HG03432 (cell line): ENCODE data around the gene KCNC3.

Experiments used
- ATAC-seq: cut with Tn5 transposase; IDR thresholded peaks from one replicate; pipeline ENCODE4 v1.9.1; 2021; ENCODE audit warnings: mild to moderate bottlenecking, moderate library complexity; ENCODE audit not compliant: unreplicated experiment

Gene KCNC3

DNA sequence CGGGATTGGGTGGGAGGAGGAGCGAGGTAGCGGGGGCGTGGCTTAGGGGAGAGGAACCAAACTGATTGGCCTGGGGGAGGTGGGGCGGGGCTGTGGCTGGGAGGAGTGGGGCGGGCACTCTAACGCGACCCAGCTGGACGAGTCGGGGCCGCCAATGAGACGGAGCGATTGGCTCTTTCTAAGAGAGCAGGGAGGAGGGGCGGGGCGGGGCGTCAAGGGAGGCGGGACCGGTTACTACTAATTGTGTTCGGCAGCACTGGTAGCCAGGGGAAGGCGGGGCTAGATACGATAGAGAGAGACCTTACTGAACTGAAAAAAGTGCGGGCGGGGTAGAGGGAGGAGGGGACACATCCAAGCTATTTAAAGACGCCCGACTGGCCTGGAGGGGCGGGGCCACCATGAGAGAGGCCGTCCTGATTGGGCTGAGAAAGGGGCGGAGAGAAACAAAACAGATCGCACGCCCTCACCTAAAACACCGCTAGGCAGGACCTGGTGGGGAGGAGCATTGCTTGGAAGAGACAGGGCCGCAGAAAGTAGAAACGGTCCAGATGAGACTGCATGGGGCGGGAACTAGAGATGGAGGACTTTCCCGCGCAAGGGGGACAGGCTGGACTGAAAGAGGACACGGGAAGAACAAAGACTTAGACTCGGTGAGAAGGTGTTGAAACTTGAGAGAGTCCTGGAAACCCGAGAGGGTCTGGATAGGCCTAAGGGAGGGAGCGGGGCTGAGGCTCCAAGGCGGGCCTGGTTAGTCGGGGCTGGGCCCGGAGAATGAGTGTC lies at the start of gene KCNC3:
KCNC3 (minus strand) TSS at position 232 of the 780 bp plus-strand sequence. CDS start 295 bp downstream, outside the sequence.
- ATAC-seq: peak; percentile 50

DNA sequence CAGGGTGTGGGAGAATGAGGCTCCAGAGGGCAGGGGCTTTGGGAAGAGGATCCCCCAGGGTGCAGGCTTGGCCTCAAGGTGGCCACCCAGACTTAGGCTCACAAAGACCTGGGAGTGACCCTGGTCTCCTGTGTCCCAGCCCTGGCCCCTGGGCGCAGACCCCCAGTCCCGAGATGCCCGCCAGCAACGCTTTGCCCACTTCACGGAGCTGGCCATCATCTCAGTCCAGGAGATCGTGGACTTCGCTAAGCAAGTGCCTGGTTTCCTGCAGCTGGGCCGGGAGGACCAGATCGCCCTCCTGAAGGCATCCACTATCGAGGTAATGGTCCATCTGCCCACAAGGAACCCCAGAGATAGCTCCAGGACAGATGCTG lies 49.7 kb upstream of the KCNC3 start:
- no peak for ATAC-seq

DNA sequence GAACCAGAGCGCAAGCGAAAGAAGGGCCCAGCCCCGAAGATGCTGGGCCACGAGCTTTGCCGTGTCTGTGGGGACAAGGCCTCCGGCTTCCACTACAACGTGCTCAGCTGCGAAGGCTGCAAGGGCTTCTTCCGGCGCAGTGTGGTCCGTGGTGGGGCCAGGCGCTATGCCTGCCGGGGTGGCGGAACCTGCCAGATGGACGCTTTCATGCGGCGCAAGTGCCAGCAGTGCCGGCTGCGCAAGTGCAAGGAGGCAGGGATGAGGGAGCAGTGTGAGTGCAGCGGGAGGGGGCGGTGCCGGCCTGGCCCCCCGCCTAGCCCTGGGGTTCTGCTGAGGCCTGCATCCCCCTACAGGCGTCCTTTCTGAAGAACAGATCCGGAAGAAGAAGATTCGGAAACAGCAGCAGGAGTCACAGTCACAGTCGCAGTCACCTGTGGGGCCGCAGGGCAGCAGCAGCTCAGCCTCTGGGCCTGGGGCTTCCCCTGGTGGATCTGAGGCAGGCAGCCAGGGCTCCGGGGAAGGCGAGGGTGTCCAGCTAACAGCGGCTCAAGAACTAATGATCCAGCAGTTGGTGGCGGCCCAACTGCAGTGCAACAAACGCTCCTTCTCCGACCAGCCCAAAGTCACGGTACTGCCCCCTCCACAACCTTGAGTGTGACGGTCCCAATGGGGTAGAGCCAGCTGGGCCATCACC lies 49.1 kb upstream of the KCNC3 start:
- no peak for ATAC-seq

DNA sequence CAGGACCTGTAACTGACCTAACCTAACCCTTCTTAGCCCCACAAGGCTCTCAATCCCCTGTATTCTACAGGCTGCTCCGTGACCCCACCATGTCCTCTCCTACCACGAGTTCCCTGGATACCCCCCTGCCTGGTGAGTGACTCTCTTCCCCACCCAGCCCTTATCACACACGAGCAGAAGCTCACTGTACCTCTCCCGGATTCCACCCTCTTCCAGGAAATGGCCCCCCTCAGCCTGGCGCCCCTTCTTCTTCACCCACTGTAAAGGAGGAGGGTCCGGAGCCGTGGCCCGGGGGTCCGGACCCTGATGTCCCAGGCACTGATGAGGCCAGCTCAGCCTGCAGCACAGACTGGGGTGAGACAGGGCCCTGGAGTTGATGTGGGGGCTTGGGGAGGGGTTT lies 48.3 kb upstream of the KCNC3 start:
- no peak for ATAC-seq

DNA sequence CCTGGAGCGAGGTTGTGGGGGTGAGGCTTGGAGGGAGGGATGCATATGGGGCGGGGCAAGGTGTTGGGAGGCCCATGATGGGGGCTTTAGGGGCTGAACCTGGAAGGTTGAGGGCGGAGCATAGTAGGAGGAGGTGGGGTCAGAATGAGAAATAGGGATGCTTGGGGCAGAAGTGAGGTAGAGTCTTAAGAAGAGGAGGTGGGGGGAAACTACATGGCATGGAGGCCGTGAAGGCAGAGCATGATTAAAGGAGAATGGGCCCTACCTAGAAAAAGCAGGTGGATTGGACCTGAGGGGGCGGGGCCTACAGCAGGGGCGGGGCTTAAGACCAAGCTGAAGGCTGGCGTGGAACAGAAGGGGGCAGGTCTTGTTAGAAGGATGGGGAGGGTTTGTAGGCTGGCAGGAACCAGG lies 47.9 kb upstream of the KCNC3 start:
- peak; percentile 11 for ATAC-seq

DNA sequence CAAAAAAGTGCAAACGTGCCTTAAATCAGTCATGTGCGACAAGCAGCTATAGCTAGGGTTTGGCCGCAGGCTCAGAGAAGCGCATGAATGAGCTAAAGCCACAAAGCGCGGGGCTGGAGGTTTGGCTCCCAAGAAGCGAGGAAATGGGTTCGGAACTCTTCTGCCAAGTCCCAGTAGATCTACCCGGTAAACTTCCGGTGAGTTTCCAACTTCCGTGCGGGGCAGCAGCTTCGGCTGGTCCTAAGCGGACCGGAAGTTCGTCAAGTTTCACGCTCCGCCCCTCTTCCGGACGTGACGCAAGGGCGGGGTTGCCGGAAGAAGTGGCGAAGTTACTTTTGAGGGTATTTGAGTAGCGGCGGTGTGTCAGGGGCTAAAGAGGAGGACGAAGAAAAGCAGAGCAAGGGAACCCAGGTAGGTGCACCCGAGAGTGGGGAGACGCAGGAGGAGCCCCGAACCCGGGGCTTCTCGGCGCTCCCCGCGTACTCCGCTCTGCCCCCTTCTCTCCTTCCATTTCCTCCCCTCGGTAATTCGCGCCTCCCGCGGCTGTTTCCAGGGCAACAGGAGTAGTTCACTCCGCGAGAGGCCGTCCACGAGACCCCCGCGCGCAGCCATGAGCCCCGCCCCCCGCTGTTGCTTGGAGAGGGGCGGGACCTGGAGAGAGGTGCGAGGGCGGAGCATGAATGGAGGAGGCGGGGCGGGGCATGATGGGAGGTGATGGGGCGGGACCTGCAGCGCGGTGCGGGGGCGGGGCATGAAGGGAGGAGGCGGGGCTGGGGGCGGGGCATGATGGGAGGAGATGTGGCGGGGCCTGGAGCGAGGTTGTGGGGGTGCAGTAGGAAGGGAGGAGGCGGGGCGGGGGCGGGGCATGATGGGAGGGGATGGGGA lies 47.2 kb upstream of the KCNC3 start, which contains the start of gene NR1H2:
NR1H2 (plus strand) TSS at position 292 of the 885 bp plus-strand sequence. CDS start 1,149 bp downstream, outside the sequence.
- peak; percentile 83 for ATAC-seq

DNA sequence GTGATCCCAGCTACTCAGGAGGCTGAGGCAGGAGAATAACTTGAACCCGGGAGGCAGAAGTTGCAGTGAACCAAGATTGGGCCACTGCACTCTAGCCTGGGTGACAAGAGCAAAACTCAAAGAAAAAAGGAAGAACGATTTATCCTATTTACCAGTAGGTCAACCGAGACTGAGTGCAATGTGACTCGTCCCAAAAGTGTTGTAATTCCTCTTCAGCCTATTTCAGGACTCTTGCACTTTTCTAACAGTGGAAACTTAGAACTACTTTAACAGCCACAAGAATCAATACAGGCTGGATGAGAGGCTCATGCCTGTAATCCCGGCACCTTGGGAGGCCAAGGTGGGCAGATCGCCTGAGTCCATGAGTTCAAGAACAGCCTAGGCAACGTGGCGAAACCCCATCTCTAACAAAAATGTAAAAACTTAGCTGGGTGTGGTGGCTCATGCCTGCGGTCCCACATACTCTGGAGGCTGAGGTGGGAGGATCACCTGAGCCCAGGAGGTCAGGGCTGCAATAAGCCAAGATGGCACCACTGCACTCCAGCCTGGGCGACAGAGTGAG lies 42.8 kb upstream of the KCNC3 start:
- ATAC-seq: no peak

DNA sequence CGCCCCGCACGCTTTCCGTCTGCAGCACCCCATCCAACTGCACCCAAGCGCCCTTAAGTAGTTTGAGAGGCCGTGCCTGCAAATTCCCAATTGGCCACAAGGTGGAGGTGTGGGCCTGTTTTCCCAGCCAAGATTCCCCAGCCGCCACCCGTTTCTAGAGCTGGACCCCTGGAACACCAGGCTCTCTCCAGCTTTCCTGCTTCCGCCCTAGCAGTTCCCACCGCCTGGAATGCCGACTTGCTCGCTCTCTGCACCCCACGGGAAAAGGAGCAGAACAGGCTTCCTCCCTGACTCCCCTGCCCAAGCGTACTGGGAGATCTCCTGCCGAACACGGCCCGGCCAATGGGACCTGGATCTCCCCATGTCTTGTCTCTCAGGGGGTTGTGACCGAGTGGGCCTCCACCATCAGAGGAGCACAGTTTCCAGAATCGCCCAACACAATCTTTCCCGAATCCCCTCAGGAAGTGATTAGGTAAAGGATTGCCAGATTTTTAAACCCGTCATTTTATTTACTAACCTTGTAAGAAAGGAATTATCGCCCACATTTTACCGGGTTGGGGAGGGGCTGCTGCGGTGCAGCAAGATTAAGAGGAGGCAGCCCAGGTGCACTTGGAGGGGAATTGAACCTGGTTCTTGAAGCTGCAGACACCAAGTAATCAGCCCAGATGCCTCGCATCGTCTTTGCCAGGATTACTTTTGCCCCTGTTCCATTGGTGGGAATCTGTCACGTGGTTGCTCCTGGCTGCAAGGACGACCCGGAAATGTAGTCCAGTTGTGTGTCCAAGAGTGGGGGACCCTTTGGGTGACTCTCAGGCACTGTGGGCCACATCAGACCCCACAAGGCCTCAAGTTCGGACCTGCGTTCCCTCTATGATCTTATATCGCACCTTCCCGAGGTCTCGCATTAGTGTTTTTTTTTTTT lies 39.7 kb upstream of the KCNC3 start:
- no peak for ATAC-seq

DNA sequence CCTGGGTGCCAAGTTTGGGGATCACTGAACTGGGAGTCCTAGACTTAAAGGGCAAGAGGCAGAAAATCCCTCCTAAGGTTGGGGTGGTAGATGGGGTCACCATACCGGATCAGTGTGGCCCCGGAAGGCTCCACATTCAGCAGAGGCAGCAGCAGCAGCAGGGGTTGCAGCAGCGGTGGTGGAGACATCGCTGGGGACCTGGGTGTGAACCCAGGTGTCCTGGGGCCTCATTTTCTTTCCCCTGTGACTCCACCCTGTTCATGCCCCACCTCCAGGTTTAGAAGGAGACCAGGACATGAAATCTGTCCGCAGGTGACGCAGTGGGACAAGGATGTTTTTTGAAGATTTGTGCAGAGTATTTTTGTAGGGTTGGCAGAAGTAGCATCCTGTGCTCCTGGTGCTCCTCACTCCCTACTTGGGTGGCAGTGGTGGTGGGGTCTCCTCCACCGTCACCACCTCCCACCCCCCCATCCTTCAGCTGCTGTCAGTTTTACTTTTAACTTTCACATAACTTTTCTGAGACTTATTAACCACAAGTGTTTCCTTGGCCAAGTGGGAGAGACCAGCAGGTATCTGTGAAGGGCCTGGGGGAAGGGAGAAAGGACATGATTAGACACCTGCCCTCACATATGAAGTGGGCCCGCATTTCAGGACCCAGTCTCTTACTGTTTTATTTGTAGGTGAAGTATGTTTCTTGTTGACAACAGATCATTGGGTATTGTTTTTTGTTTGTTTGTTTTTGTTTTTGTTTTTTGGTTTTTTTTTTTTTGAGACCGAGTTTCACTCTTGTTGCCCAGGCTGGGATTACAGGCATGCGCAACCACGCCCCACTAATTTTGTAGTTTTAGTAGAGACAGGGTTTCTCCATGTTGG lies 36.5 kb upstream of the KCNC3 start, which contains the start of gene NAPSA:
NAPSA (minus strand) TSS at position 206 of the 873 bp plus-strand sequence; CDS start at position 188, 18 bp downstream.
- no peak for ATAC-seq

DNA sequence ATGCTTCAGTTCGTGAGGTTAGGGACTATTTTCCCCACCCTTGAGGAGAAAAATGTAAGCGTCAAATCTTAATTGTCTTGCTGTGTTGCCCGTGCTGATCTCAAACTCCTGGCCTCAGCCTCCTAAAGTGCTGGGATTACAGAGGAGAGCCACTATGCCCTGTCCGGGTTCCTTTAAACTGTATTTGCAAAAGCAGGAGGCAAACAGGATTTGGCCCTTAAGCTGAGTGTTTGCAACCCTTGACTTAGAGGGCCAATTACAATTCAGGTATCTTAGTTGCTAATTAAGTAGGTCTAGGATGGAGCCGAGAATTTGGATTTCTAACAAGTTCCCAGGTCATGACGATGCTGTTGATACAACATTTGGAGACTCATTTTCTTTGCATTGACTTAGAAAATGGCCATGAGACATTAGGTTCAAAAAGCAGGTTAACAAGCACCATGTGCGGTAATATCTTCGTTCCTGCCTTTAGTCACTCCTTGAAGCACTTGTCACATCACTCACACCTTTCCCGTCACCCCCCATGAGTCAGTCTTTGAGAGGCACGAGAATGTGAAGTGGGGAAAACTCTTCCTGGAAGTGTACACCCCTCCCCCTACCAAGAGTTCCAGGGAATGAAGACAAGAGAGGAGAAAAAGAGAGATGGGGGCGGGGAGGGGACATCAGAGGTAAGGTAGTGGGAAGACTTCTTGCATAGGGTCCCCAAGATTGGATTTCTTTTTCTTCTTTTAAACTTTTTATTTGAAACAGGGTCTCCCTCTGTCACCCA lies 33.7 kb upstream of the KCNC3 start:
- ATAC-seq: no peak

DNA sequence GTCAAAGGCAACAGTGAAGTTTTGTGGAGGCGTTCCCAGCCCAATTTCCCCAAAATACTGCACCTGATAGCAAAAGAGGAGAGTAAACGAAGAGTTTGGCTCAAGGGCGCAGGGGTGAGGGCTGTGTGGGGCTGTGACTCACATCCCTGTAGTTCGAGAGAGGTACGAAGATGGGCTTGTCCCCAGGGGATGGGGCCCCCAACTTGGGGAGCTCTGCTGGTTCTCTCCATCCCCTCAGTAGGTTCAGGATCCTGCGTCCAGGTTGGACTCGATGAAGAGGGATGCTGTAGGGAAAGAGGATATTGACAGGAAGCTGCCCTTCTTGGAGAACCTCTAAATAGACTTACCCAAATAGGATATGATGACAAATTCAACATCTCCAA lies 32.8 kb upstream of the KCNC3 start:
- ATAC-seq: no peak

DNA sequence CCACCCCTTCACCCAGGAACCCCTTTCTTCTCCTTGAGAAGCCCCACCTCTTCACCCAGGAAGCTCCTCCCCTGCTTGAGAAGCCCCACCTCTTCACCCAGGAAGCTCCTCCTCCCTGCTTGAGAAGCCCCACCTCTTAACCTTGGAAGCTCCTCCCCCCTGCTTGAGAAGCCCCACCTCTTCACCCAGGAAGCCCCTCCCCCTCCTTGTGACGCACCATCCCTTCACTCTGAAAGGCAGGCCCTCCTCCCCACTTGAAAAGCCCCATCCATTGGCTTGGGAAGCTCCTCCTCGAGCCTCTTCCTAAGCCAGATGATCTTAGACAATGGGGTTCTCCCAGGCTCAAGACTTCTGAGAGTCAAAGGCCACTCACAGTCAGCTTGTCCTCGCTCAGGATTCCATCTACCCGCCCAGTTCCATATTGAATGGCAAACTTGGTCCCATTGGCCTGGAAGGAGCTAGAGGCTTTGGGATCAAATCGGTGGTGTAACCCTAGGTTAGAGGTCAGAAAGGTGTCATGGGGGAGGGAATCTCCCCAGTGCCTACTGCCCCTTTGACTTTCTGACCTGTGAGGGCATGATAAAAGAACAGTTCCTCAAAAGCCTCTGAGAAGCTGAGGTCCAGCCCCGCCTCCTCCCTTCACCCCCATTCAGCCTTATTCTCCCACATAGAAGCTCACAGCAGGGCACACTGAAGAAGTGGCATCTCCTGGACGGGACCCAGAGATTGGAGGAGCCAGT lies 32.3 kb upstream of the KCNC3 start:
- ATAC-seq: no peak

DNA sequence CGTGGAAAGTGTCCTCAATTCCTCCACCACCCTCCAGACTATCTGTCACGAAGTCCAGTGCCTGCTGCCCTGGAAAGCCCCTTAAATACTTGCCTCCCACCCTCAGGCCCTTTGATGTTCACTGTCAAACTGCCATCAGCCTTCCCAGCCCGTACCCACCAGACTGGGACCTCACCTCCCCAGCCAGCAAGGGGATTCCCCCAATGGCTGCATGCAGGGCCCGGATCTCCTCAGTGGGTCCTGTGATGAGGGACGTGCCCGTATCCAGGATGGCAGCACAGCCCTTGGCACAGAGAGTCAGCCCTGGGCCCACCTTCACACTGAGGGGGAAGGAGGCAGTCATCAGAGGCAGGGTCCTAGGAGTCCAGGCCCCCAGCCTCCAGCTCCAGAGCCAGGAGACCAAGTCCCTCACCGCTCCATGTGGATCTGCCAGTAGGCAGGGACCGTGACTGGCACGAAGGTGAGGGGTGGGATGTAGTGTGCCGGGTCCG lies 30.2 kb upstream of the KCNC3 start:
- no peak for ATAC-seq

DNA sequence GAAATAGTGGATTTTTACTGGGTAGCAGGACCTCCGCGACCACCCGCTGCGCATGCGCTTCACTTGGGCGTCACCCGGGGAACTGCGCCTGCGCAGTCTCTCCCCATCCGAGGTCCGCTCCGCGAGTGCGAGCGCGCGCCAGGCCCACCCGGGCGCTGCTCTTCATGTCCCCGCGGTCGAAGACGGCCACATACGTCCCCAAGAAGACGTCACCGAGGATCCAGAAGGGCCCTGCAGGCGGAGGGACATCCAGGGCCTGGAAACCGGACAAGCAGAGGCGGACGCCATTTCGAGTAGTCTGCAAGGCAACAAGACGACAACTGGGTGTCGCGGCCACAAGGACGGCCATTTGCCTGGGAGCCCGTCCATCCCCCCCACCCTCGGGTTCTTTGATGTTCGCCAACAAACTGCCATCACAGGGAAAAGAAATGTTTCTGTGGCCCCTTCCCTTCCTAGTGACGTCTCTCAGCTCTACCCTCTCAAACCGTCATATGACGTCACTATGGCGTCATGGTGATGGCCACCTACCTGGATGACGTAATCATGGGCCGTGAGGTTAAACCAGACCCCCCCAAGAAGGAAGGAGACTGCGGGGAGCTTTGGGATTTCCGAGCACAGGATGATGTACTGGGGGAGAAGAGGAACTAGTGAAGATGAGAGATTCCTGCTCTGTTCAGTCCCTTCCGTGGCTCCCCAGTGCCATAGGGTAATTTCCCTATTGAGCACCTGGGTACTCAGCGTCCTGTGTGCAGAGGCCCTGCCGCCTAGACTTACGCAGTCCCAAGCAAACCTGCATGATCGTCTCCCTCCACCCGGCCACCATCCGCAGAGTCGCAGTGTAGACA lies 29.5 kb upstream of the KCNC3 start:
- ATAC-seq: no peak

DNA sequence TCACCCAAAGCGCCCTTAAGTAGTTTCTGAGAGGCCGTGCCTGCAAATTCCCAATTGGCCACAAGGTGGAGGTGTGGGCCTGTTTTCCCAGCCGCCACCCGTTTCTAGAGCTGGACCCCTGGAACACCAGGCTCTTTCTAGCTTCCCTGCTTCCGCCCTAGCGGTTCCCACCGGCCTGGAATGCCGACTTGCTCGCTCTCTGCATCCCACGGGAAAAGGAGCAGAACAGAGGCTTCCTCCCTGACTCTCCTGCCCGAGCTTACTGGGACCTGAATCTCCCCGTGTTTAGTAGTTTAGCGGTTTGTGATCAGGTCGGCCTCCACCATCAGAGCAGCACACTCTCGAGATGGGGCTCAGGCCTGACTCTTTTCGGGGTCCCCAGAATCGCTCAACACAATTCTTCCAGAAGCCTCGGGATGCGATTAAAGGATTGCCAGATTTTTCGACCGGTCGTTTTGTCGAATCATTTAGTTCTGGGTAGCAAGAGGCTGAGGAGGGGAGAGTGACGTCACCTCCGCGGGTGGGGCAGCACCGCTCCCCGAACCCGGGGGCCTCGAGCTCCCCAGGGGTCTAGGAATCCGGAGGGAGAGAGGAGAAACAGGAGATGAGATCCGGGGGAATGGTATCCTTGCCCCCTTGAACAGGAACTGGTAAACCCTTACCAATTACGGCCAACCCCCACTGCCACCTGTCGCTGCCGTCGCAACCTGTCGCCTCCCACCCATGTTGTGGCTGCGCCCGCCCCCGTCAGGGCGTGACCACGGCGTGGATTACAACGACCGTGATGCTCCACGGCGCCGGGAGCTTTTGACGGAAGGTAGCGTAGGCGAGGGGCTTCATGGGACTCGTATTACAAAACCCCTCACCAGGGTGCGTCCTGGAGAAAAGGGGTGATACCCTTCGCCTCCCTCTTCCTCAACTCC lies 28.3 kb upstream of the KCNC3 start:
- no peak for ATAC-seq
